GM21717 (cell line): Measurements from ENCODE around the gene TRAF1.

Source experiments
- ATAC-seq: cut with Tn5 transposase; IDR thresholded peaks from one replicate; pipeline ENCODE4 v1.9.1; 2021; ENCODE audit warnings: mild to moderate bottlenecking, moderate library complexity; ENCODE audit not compliant: unreplicated experiment

The TRAF1 gene

GRCh38 chr9:120911295-120911837, 15.2 kb downstream of the TRAF1 start:
- no peak for ATAC-seq

- ATAC-seq: no peak
These were observed 16.0 kb downstream of the TRAF1 start for GRCh38 chr9:120910643-120911042.

GRCh38 chr9:120909904-120910303, 16.7 kb downstream of the TRAF1 start:
- ATAC-seq: no peak

GRCh38 chr9:120905315-120906164, 21.1 kb downstream of the TRAF1 start:
- ATAC-seq: no peak

GRCh38 chr9:120904978-120905301, 21.7 kb downstream of the TRAF1 start:
- no peak for ATAC-seq

- no peak for ATAC-seq
These were observed 22.3 kb downstream of the TRAF1 start for GRCh38 chr9:120904061-120904977.

- ATAC-seq: no peak
These were observed 23.7 kb downstream of the TRAF1 start for GRCh38 chr9:120902569-120903535.

GRCh38 chr9:120901755-120902568, 24.6 kb downstream of the TRAF1 start:
- no peak for ATAC-seq

- ATAC-seq: no peak
These were observed 25.8 kb downstream of the TRAF1 start for GRCh38 chr9:120900824-120901223.

- ATAC-seq: no peak
These were observed 27.0 kb downstream of the TRAF1 start for GRCh38 chr9:120899490-120900068.

GRCh38 chr9:120898396-120898795, 28.2 kb downstream of the TRAF1 start:
- ATAC-seq: no peak

- no peak for ATAC-seq
These were observed 30.6 kb downstream of the TRAF1 start for GRCh38 chr9:120895951-120896350.

GRCh38 chr9:120894321-120895148, 32.1 kb downstream of the TRAF1 start:
- no peak for ATAC-seq

- no peak for ATAC-seq
These were observed 32.8 kb downstream of the TRAF1 start for GRCh38 chr9:120893611-120894307.

GRCh38 chr9:120892748-120893610, 33.6 kb downstream of the TRAF1 start:
- peak; percentile 71 for ATAC-seq

- peak; percentile 38 for ATAC-seq
These were observed 34.5 kb downstream of the TRAF1 start for GRCh38 chr9:120891884-120892747.
